HepG2 (cell line): Measurements from ENCODE around the gene CHD9. TPM values are rescaled to one million over a fixed set of nuclear protein-coding genes. Genes with fewer than 3 reads are reported as not detected.

Experiments used
- EP300 ChIP-seq, 3 experiments: sonication (generic) in 1 of 3; formaldehyde crosslinking in 1 of 3; IDR thresholded peaks; 2 replicates each; pipeline versions ENCODE4 v1.5.1 to v1.6.1; 2011 to 2020; ENCODE audit warnings: low read depth in 2 of 3, low read length in 2 of 3, borderline replicate concordance in 1 of 3, improper control_type of control experiment in 1 of 3, mild to moderate bottlenecking in 1 of 3, missing genetic modification reagents in 1 of 3, moderate library complexity in 1 of 3
- FOXK2 ChIP-seq: fragments of 450-650 bp; IDR thresholded peaks from 2 replicates; pipeline ENCODE4 v1.6.1; 2016
- HDAC2 ChIP-seq: sonication (generic); formaldehyde crosslinking; IDR thresholded peaks from 2 replicates; pipeline ENCODE4 v1.4.0; 2020; ENCODE audit warnings: missing genetic modification reagents
- IKZF5 ChIP-seq: IDR thresholded peaks from 2 replicates; pipeline ENCODE4 v1.6.1; 2018; ENCODE audit warnings: missing genetic modification reagents, mild to moderate bottlenecking, missing compliant biosample characterization
- MBD4 ChIP-seq: IDR thresholded peaks from 2 replicates; pipeline ENCODE4 v1.6.1; 2012; ENCODE audit warnings: low read length, inconsistent platforms, borderline replicate concordance
- MED8 ChIP-seq: sonication (generic); formaldehyde crosslinking; IDR thresholded peaks from 2 replicates; pipeline ENCODE4 v1.8.1; 2023; ENCODE audit warnings: mild to moderate bottlenecking, missing genetic modification reagents; ENCODE audit not compliant: insufficient replicate concordance
- NFKBIZ ChIP-seq: IDR thresholded peaks from 2 replicates; pipeline ENCODE4 v1.6.1; 2018; ENCODE audit warnings: missing genetic modification reagents, missing compliant biosample characterization
- POLR2G ChIP-seq: fragments of 200-400 bp; formaldehyde crosslinking; IDR thresholded peaks from 2 replicates; pipeline ENCODE4 v1.6.1; 2018; ENCODE audit warnings: mild to moderate bottlenecking, low read depth, low read length, moderate library complexity
- SALL2 ChIP-seq: sonication (generic); formaldehyde crosslinking; IDR thresholded peaks from 2 replicates; pipeline ENCODE4 v1.8.1; 2023; ENCODE audit warnings: mild to moderate bottlenecking, missing genetic modification reagents, inconsistent platforms
- SETDB1 ChIP-seq: sonication (generic); formaldehyde crosslinking; IDR thresholded peaks from 2 replicates; pipeline ENCODE4 v1.5.1; 2020; ENCODE audit warnings: missing genetic modification reagents, mild to moderate bottlenecking, borderline replicate concordance
- SNAI1 ChIP-seq: sonication (generic); formaldehyde crosslinking; IDR thresholded peaks from 2 replicates; pipeline ENCODE4 v1.5.0; 2020; ENCODE audit warnings: mild to moderate bottlenecking, missing genetic modification reagents, borderline replicate concordance
- ZNF224 ChIP-seq: sonication (generic); formaldehyde crosslinking; IDR thresholded peaks from 2 replicates; pipeline ENCODE4 v1.5.0; 2020; ENCODE audit warnings: mild to moderate bottlenecking, missing genetic modification reagents
- ZNF331 ChIP-seq: sonication (generic); formaldehyde crosslinking; IDR thresholded peaks from 2 replicates; pipeline ENCODE4 v1.4.0; 2020; ENCODE audit warnings: missing genetic modification reagents
- ZNF546 ChIP-seq: sonication (generic); formaldehyde crosslinking; conservative IDR thresholded peaks from 2 replicates; pipeline ENCODE4 v1.8.1; 2023; ENCODE audit warnings: mild to moderate bottlenecking, missing genetic modification reagents
- ZNF619 ChIP-seq: sonication (generic); formaldehyde crosslinking; IDR thresholded peaks from 2 replicates; pipeline ENCODE4 v1.4.0; 2020; ENCODE audit warnings: mild to moderate bottlenecking, missing genetic modification reagents
- ZNF777 ChIP-seq: sonication (generic); formaldehyde crosslinking; IDR thresholded peaks from 2 replicates; pipeline ENCODE4 v1.4.0; 2020; ENCODE audit warnings: missing genetic modification reagents
- ZNF839 ChIP-seq: sonication (generic); formaldehyde crosslinking; IDR thresholded peaks from 2 replicates; pipeline ENCODE4 v1.4.0; 2020; ENCODE audit warnings: missing genetic modification reagents, mild to moderate bottlenecking, borderline replicate concordance
- polyA plus RNA-seq, 8 experiments: library from polyadenylated mRNA; depleted of rRNA in 3 of 8; stranded (reverse) in 7 of 8; unstranded in 1 of 8; fragments of >200 nt; fragmentation: Illumina TruSeq in 4 of 8; extraction: Trizol in 4 of 8; gene quantifications; 2 replicates each; pipeline versions ENCODE4 v1.2.1 to v1.2.3, GENCODE V29; 2011 to 2016; ENCODE audit warnings: low read depth in 4 of 8, missing spikeins in 1 of 8, mixed read lengths in 1 of 8; ENCODE audit not compliant: insufficient read depth in 1 of 8
- total RNA-seq, 5 experiments: library from RNA; depleted of rRNA; stranded (reverse); fragments of >200 nt; fragmentation: Illumina TruSeq; extraction: Trizol; gene quantifications; 2 replicates each; pipeline ENCODE4 v1.2.3, GENCODE V29; 2016; ENCODE audit warnings: low read depth in 1 of 5
- TF ChIP-seq, protein P1 (sequence below): sonication (generic); formaldehyde crosslinking; conservative IDR thresholded peaks from 2 replicates; pipeline ENCODE4 v1.5.0; 2020; ENCODE audit warnings: missing genetic modification reagents
- TF ChIP-seq, protein P2 (sequence below): sonication (generic); formaldehyde crosslinking; IDR thresholded peaks from 2 replicates; pipeline ENCODE4 v1.4.0; 2020; ENCODE audit warnings: missing genetic modification reagents, borderline replicate concordance
- TF ChIP-seq, protein P3 (sequence below): sonication (generic); formaldehyde crosslinking; IDR thresholded peaks from 2 replicates; pipeline ENCODE4 v1.4.0; 2020; ENCODE audit warnings: missing genetic modification reagents, borderline replicate concordance

The CHD9 gene
- total and polyA plus RNA-seq, 2 of the 13 experiments (the other 11 are each of a cell fraction or from before 2014, with no cell fraction given) = 23.4 to 27.7 TPM

- TF ChIP-seq, protein P1, sequence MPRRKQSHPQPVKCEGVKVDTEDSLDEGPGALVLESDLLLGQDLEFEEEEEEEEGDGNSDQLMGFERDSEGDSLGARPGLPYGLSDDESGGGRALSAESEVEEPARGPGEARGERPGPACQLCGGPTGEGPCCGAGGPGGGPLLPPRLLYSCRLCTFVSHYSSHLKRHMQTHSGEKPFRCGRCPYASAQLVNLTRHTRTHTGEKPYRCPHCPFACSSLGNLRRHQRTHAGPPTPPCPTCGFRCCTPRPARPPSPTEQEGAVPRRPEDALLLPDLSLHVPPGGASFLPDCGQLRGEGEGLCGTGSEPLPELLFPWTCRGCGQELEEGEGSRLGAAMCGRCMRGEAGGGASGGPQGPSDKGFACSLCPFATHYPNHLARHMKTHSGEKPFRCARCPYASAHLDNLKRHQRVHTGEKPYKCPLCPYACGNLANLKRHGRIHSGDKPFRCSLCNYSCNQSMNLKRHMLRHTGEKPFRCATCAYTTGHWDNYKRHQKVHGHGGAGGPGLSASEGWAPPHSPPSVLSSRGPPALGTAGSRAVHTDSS (CRISPR knock-in tag) = no peak
- peak; percentile 71 for TF ChIP-seq ZNF777 (CRISPR knock-in tag)
- TF ChIP-seq ZNF839 (CRISPR knock-in tag) = peak; percentile 85; the same call in 1 of the 2 replicates
- peak in 1 of 2 experiments; percentile 33; a peak in 1 of 4 replicates for TF ChIP-seq EP300 (IDR thresholded peaks at IDR 0.05; ENCODE audit: low read depth in 2 of 2, low read length in 2 of 2)
- peak; percentile 10; the same call in 1 of the 2 replicates for TF ChIP-seq EP300 (CRISPR knock-in tag; IDR thresholded peaks at IDR 0.05; ENCODE audit: borderline replicate concordance)
- peak; percentile 89; the same call in 1 of the 2 replicates for TF ChIP-seq ZNF619 (CRISPR knock-in tag)
- no peak for TF ChIP-seq FOXK2
- TF ChIP-seq POLR2G = peak; percentile 94
- TF ChIP-seq MBD4 = no peak
- TF ChIP-seq ZNF224 (CRISPR knock-in tag) = peak; percentile 90
- TF ChIP-seq SALL2 (CRISPR knock-in tag) = peak; percentile 92
- peak; percentile 96 for TF ChIP-seq ZNF546 (CRISPR knock-in tag)
- TF ChIP-seq MED8 = peak; percentile 92
- TF ChIP-seq, protein P2, sequence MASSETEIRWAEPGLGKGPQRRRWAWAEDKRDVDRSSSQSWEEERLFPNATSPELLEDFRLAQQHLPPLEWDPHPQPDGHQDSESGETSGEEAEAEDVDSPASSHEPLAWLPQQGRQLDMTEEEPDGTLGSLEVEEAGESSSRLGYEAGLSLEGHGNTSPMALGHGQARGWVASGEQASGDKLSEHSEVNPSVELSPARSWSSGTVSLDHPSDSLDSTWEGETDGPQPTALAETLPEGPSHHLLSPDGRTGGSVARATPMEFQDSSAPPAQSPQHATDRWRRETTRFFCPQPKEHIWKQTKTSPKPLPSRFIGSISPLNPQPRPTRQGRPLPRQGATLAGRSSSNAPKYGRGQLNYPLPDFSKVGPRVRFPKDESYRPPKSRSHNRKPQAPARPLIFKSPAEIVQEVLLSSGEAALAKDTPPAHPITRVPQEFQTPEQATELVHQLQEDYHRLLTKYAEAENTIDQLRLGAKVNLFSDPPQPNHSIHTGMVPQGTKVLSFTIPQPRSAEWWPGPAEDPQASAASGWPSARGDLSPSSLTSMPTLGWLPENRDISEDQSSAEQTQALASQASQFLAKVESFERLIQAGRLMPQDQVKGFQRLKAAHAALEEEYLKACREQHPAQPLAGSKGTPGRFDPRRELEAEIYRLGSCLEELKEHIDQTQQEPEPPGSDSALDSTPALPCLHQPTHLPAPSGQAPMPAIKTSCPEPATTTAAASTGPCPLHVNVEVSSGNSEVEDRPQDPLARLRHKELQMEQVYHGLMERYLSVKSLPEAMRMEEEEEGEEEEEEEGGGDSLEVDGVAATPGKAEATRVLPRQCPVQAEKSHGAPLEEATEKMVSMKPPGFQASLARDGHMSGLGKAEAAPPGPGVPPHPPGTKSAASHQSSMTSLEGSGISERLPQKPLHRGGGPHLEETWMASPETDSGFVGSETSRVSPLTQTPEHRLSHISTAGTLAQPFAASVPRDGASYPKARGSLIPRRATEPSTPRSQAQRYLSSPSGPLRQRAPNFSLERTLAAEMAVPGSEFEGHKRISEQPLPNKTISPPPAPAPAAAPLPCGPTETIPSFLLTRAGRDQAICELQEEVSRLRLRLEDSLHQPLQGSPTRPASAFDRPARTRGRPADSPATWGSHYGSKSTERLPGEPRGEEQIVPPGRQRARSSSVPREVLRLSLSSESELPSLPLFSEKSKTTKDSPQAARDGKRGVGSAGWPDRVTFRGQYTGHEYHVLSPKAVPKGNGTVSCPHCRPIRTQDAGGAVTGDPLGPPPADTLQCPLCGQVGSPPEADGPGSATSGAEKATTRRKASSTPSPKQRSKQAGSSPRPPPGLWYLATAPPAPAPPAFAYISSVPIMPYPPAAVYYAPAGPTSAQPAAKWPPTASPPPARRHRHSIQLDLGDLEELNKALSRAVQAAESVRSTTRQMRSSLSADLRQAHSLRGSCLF (CRISPR knock-in tag) = peak; percentile 37; the same call in 1 of the 2 replicates
- TF ChIP-seq, protein P3, sequence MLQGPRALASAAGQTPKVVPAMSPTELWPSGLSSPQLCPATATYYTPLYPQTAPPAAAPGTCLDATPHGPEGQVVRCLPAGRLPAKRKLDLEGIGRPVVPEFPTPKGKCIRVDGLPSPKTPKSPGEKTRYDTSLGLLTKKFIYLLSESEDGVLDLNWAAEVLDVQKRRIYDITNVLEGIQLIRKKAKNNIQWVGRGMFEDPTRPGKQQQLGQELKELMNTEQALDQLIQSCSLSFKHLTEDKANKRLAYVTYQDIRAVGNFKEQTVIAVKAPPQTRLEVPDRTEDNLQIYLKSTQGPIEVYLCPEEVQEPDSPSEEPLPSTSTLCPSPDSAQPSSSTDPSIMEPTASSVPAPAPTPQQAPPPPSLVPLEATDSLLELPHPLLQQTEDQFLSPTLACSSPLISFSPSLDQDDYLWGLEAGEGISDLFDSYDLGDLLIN (CRISPR knock-in tag) = no peak; the same call in 1 of the 2 replicates
- peak; percentile 56; the same call in 1 of the 2 replicates for TF ChIP-seq NFKBIZ (CRISPR knock-in tag)
- peak; percentile 90 for TF ChIP-seq HDAC2 (CRISPR knock-in tag)
- TF ChIP-seq SETDB1 (CRISPR knock-in tag) = 0 out of 2 replicates have a peak, but pooled peaks have one; percentile 67
- TF ChIP-seq IKZF5 (CRISPR knock-in tag) = peak; percentile 97
- TF ChIP-seq SNAI1 = peak; percentile 94; the same call in 1 of the 2 replicates
- peak; percentile 90; the same call in 1 of the 2 replicates for TF ChIP-seq ZNF331 (CRISPR knock-in tag)
Measured at GRCh38 chr16:53054670-53055485, at the start of gene CHD9 (continued).
